GM12878 (cell line): Measurements from ENCODE around the gene GALT. TPM values are rescaled to one million over a fixed set of nuclear protein-coding genes. Genes with fewer than 3 reads are reported as not detected.

Source experiments
- ATAC-seq: fragments of 200-7000 bp; cut with Tn5 transposase; 3 replicates; pipeline ENCODE4 v1.9.1; 2020; ENCODE audit warnings: mild to moderate bottlenecking, moderate library complexity
- BruUV-seq: library from RNA; stranded (reverse); fragments of 400-500 nt; replicated peaks from 2 replicates; lab custom pipeline; 2021; lab: Mats Ljungman, UMichigan
- CTCF ChIA-PET: fragments of 300-600 bp; sonication (Branson Sonifier 250); formaldehyde crosslinking; extraction: SDS; loops from one replicate; lab custom pipeline; 2021; ENCODE audit warnings: inconsistent platforms; lab: Yijun Ruan, JAX
- POLR2A ChIA-PET: fragments of 350-600 bp; formaldehyde crosslinking; extraction: SDS; loops from one replicate; lab custom pipeline; 2021; ENCODE audit warnings: inconsistent platforms; lab: Charles Lee
- RAD21 ChIA-PET: fragments of 300-600 bp; sonication (Branson Sonifier 250); formaldehyde crosslinking; loops from one replicate; lab custom pipeline; 2023; ENCODE audit warnings: antibody characterized with exemption; ENCODE audit not compliant: unreplicated experiment; lab: Charles Lee
- SMC1A ChIA-PET: fragments of 300-600 bp; sonication (Branson Sonifier 250); formaldehyde crosslinking; loops from one replicate; lab custom pipeline; 2023; ENCODE audit not compliant: unreplicated experiment, uncharacterized antibody; lab: Charles Lee
- DNase-seq: peaks from one replicate; pipeline ENCODE4 v3.0.0-alpha.2; 2011; ENCODE audit warnings: low read depth, low spot score
- FAIRE-seq: peaks from 3 replicates; lab custom pipeline; 2011; peaks lifted over from hg19 to GRCh38; lab: Jason Lieb, UNC
- H2AFZ ChIP-seq: 2 replicates; pipeline ENCODE4 v1.6.0; 2011; ENCODE audit warnings: low read depth, low read length, control low read depth; ENCODE audit not compliant: control insufficient read depth
- H3K27ac ChIP-seq: 2 replicates; pipeline ENCODE4 v1.5.1; 2011; ENCODE audit warnings: control low read depth; ENCODE audit not compliant: control insufficient read depth, insufficient read depth
- H3K27me3 ChIP-seq, 2 experiments: replicated peaks in 1 of 2; 2 replicates each; pipeline versions ENCODE4 v1.6.0 to v1.6.1; 2011; ENCODE audit warnings: low read length in 1 of 2; ENCODE audit not compliant: control insufficient read depth in 2 of 2, insufficient read depth in 2 of 2
- H3K36me3 ChIP-seq, 2 experiments: 2 replicates each; pipeline ENCODE4 v1.5.1; 2011; ENCODE audit warnings: low read length in 1 of 2; ENCODE audit not compliant: control insufficient read depth in 2 of 2, insufficient read depth in 2 of 2
- H3K4me1 ChIP-seq: 2 replicates; pipeline ENCODE4 v1.6.1; 2011; ENCODE audit warnings: mild to moderate bottlenecking, low read length, moderate library complexity, mixed read lengths; ENCODE audit not compliant: control insufficient read depth, insufficient read depth
- H3K4me2 ChIP-seq: 2 replicates; pipeline ENCODE4 v1.6.0; 2011; ENCODE audit warnings: control low read depth; ENCODE audit not compliant: control insufficient read depth, insufficient read depth
- H3K4me3 ChIP-seq: fragments of 200-600 bp; sonication (generic); 2 replicates; pipeline ENCODE4 v1.5.1; 2016
- H3K79me2 ChIP-seq: 2 replicates; pipeline ENCODE4 v1.6.0; 2011; ENCODE audit warnings: low read length; ENCODE audit not compliant: control insufficient read depth, insufficient read depth
- H3K9ac ChIP-seq: 2 replicates; pipeline ENCODE4 v1.8.0; 2011; ENCODE audit warnings: low read length, control low read depth, mixed read lengths; ENCODE audit not compliant: control insufficient read depth, insufficient read depth
- H3K9me3 ChIP-seq: replicated peaks from 3 replicates; pipeline ENCODE4 v1.5.1; 2011; ENCODE audit warnings: mild to moderate bottlenecking, low read length; ENCODE audit not compliant: control insufficient read depth, insufficient read depth
- H4K20me1 ChIP-seq: 2 replicates; pipeline ENCODE4 v1.6.0; 2011; ENCODE audit not compliant: control insufficient read depth, insufficient read depth
- CBX3 ChIP-seq: fragments of 200-600 bp; sonication (generic); IDR thresholded peaks from 2 replicates; pipeline ENCODE4 v1.6.1; 2016; ENCODE audit warnings: low read depth, borderline replicate concordance
- FOXK2 ChIP-seq: fragments of 450-650 bp; IDR thresholded peaks from 2 replicates; pipeline ENCODE4 v1.6.1; 2017; ENCODE audit warnings: mild to moderate bottlenecking, moderate library complexity
- KDM1A ChIP-seq: fragments of 200-600 bp; sonication (generic); IDR thresholded peaks from 2 replicates; pipeline ENCODE4 v1.6.1; 2016; ENCODE audit warnings: borderline replicate concordance
- KLF5 ChIP-seq: fragments of 450-650 bp; IDR thresholded peaks from 2 replicates; pipeline ENCODE4 v1.6.1; 2014; ENCODE audit warnings: mild to moderate bottlenecking; ENCODE audit not compliant: partially characterized antibody
- MEF2A ChIP-seq: IDR thresholded peaks from 2 replicates; pipeline ENCODE4 v1.6.1; 2011; ENCODE audit warnings: low read depth, mild to moderate bottlenecking, low read length, moderate library complexity; ENCODE audit not compliant: insufficient read depth
- MYC ChIP-seq: IDR thresholded peaks from 2 replicates; pipeline ENCODE4 v1.6.1; 2011; ENCODE audit warnings: mild to moderate bottlenecking, low read length, moderate library complexity, inconsistent platforms; ENCODE audit not compliant: insufficient read depth, insufficient replicate concordance, insufficient read length, severe bottlenecking
- NR2C1 ChIP-seq: fragments of 450-650 bp; IDR thresholded peaks from 2 replicates; pipeline ENCODE4 v1.6.1; 2017; ENCODE audit warnings: antibody characterized with exemption, mild to moderate bottlenecking, moderate library complexity
- SP1 ChIP-seq: IDR thresholded peaks from one replicate; pipeline ENCODE4 v1.6.1; 2011; ENCODE audit warnings: low read depth, low read length
- SPI1 ChIP-seq: IDR thresholded peaks from 2 replicates; pipeline ENCODE4 v1.6.1; 2011; ENCODE audit warnings: low read depth, mild to moderate bottlenecking, low read length, moderate library complexity, borderline replicate concordance; ENCODE audit not compliant: insufficient read depth
- TAF1 ChIP-seq: IDR thresholded peaks from 2 replicates; pipeline ENCODE4 v1.6.1; 2011; ENCODE audit warnings: mild to moderate bottlenecking, low read depth, low read length, borderline replicate concordance
- ZNF24 ChIP-seq: fragments of 450-650 bp; IDR thresholded peaks from 2 replicates; pipeline ENCODE4 v1.6.1; 2017; ENCODE audit warnings: antibody characterized with exemption, mild to moderate bottlenecking
- ZNF592 ChIP-seq: fragments of 450-650 bp; IDR thresholded peaks from 2 replicates; pipeline ENCODE4 v1.6.1; 2017; ENCODE audit warnings: mild to moderate bottlenecking, moderate library complexity
- ZSCAN29 ChIP-seq: fragments of 450-650 bp; IDR thresholded peaks from 2 replicates; pipeline ENCODE4 v1.6.1; 2017; ENCODE audit warnings: mild to moderate bottlenecking, moderate library complexity
- WGBS: methylation state at CpG from one replicate; pipeline ENCODE4 v1.1.6; 2016; ENCODE audit warnings: low lambda C conversion rate; ENCODE audit not compliant: insufficient replicate concordance, insufficient coverage; ENCODE audit errors: missing lambda C conversion rate; 5-methylcytosine and 5-hydroxymethylcytosine counted together
- in situ Hi-C: fragments of 300-500 bp; cut with MboI; formaldehyde crosslinking; loops from 9 replicates; pipeline ENCODE4 v1.14.3; 2018; ENCODE audit warnings: mixed read lengths
- intact Hi-C: fragments of 100-400 bp; cut with micrococcal nuclease; formaldehyde crosslinking; loops from one replicate; pipeline ENCODE4 v1.14.2; 2022; ENCODE audit not compliant: unreplicated experiment
- polyA plus RNA-seq, 11 experiments: library from polyadenylated mRNA; depleted of rRNA in 4 of 11; unstranded in 6 of 11; stranded (reverse) in 5 of 11; fragments of >200 nt; fragmentation: Nextera tagmentation in 4 of 11; fragmentation: Illumina TruSeq in 1 of 11; extraction: Ambion mirVana in 4 of 11; extraction: Trizol in 1 of 11; gene quantifications; 1 replicate in 1 of 11; 2 replicates in 10 of 11; pipeline versions ENCODE4 v1.2.1 to v1.2.3, GENCODE V29; 2011 to 2016; ENCODE audit warnings: inconsistent platforms in 2 of 11, missing spikeins in 2 of 11, low read depth in 1 of 11
- total RNA-seq, 4 experiments: library from RNA; depleted of rRNA in 3 of 4; stranded (reverse); fragments of >200 nt in 3 of 4; fragmentation: Illumina TruSeq in 1 of 4; extraction: Trizol in 1 of 4; gene quantifications; 2 replicates each; pipeline versions ENCODE4 v1.2.1 to v1.2.3, GENCODE V29; 2013 to 2021
- TF ChIP-seq, protein P1 (sequence below): fragments of 450-650 bp; IDR thresholded peaks from 2 replicates; pipeline ENCODE4 v1.6.1; 2016; ENCODE audit warnings: mild to moderate bottlenecking
- TF ChIP-seq, protein P2 (sequence below): IDR thresholded peaks from 2 replicates; pipeline ENCODE4 v1.6.1; 2011; ENCODE audit warnings: borderline replicate concordance, low read depth, mild to moderate bottlenecking, moderate library complexity, mixed read lengths, low read length; ENCODE audit not compliant: insufficient read depth; ENCODE audit errors: extremely low read length

Gene GALT
- total and polyA plus RNA-seq, 10 of the 15 experiments (the other 5 are each of a cell fraction or from before 2014, with no cell fraction given): 9.3 to 34.1 (median 26.9) TPM

DNA sequence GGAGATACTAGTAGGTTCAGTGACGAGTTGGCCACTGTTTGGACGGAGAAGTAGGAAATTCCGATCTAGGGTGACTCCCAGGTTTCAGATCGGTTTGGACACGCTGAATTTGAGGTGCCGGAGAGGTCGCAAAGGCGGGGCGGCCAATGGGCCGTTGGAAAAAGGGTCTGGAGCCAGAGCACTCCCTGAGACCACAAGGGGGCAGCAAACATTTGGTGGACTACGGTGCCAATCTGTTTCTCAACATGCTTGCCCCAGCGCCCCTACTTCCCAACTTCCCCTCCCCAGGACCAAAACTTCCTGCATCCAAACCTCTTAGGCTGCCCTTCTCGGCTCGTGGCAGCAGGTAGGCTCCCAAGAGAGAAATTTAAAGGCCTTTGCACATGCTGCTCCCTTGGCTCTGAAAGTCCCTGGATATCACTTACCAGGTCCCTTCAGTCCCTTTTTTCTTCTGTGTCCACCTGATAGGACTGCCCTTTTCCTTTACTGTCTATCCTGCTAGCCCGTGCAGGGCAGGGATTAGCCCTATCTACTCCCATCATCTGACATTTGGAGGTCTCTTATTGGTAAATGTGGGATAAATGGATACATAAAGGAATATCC lies 33.6 kb upstream of the GALT start (continued):
- TF ChIP-seq, protein P1, sequence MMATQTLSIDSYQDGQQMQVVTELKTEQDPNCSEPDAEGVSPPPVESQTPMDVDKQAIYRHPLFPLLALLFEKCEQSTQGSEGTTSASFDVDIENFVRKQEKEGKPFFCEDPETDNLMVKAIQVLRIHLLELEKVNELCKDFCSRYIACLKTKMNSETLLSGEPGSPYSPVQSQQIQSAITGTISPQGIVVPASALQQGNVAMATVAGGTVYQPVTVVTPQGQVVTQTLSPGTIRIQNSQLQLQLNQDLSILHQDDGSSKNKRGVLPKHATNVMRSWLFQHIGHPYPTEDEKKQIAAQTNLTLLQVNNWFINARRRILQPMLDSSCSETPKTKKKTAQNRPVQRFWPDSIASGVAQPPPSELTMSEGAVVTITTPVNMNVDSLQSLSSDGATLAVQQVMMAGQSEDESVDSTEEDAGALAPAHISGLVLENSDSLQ: peak; percentile 24
- TF ChIP-seq, all 136 proteins: peak for 7

- Histone ChIP-seq H3K4me2 (no peak overlapping the region), H3K4me3 (no peak overlapping the region), H3K27ac (no peak overlapping the region), H4K20me1 (no peaks in the 10 kb centered on the region), H3K27me3 (no peaks in the 10 kb centered on the region), H3K4me1 (peaks cover 11% of the 10 kb centered on the region), H3K79me2 (peaks cover 8% of the 10 kb centered on the region), H3K9me3 (no peaks in the 10 kb centered on the region; the same call in 2 of the 3 replicates), H2AFZ (no peak overlapping the region), H3K9ac (no peak overlapping the region), H3K36me3 (peaks cover 4% of the 10 kb centered on the region in 2 experiments; a peak in 2 of 4 replicates)
- no TSS peak for BruUV-seq
- DNase-seq (no peak), ATAC-seq (no peak), FAIRE-seq (no peak)
- ChIA-PET POLR2A (interaction anchor here (0.7 kb wide), 1 partner anchor 323 kb away, joined by 3 read pairs; no protein-coding TSS in a partner anchor), SMC1A (interaction anchor here (1.3 to 1.5 kb wide), 2 partner anchors 20 to 22 kb away, joined by 5 read pairs; partner anchors contain the start of gene SIGMAR1), CTCF (interaction anchor here (0.7 to 5.6 kb wide), 5 partner anchors 10 to 369 kb away, joined by 3 to 118 read pairs (median 6); partner anchors contain the start of genes GALT and SIGMAR1), RAD21 (no interaction called here)
- WGBS: 86% methylated on average over 2 of the region's 2 CpGs
- in situ Hi-C loops (no loop called here), intact Hi-C loops (loop anchor here (2.0 kb wide), 1 partner anchor 86 kb away; no protein-coding TSS in a partner anchor)
- TF ChIP-seq CBX3 (no peak), MYC (no peak), MEF2A (no peak), ZNF592 (no peak), KDM1A (no peak), SP1 (no peak), KLF5 (no peak), ZNF24 (no peak), ZSCAN29 (no peak), TAF1 (no peak), NR2C1 (no peak), FOXK2 (no peak), SPI1 (no peak)
- TF ChIP-seq, protein P2, sequence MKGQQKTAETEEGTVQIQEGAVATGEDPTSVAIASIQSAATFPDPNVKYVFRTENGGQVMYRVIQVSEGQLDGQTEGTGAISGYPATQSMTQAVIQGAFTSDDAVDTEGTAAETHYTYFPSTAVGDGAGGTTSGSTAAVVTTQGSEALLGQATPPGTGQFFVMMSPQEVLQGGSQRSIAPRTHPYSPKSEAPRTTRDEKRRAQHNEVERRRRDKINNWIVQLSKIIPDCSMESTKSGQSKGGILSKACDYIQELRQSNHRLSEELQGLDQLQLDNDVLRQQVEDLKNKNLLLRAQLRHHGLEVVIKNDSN: no peak
These were observed 31.3 kb upstream of the GALT start for GRCh38 chr9:34615132-34615531.
